Hematopoietic multipotent progenitor cell treated with erythropoietin and hydrocortisone succinate and interleukin-3 and kit ligand, for 4 days (in vitro differentiated cells): Measurements from ENCODE around the gene FXYD3.
A peak's percentile ranks its signal among the peaks of the same experiment; 100 is the strongest.
"Not testable (repeated sequence)": the region's sequence is repeated elsewhere in the genome, so short reads cannot be mapped to it uniquely, and the experiment has no call there.

Source experiments
- DNase-seq: peaks from one replicate; pipeline ENCODE4 v3.0.0-alpha.2; 2015

FXYD3 gene

DNA sequence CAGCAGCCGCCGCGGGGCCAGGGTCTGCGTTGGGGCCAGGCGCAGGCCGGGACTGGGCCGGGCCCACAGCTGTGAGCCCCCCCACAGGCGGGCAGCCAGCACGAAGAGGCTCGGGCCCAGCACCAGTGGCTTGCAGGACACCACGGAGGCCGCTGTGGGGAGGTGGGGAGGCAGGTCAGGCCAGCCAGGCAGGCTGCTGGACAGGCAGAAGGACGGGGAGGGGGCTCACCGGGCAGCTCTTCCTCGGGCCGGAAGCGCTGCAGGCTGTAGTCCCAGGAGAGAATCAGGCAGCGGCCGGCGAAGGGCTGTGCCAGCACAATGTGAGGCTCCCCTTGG, 11.0 kb downstream of the FXYD3 start:
- no peak for DNase-seq

DNA sequence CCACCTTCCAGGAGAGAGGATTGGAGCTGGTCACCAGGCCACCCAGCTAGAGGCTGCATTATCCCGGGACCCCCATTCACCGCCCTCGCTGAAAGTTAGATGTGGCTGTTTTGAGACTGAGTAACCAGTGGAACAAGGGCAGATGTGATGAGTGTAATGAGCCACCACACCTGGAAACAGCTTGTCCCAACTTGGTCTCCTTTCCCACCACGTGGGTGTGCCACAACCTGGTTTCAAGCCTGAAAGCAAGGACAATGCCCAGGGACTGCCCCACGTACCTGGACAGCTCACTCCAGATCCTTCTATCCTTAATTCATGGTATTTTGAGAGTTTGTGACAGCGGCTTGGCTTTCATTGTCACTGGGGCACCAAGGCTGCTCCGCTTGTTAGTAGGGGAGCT, 12.2 kb downstream of the FXYD3 start:
- DNase-seq = no peak

DNA sequence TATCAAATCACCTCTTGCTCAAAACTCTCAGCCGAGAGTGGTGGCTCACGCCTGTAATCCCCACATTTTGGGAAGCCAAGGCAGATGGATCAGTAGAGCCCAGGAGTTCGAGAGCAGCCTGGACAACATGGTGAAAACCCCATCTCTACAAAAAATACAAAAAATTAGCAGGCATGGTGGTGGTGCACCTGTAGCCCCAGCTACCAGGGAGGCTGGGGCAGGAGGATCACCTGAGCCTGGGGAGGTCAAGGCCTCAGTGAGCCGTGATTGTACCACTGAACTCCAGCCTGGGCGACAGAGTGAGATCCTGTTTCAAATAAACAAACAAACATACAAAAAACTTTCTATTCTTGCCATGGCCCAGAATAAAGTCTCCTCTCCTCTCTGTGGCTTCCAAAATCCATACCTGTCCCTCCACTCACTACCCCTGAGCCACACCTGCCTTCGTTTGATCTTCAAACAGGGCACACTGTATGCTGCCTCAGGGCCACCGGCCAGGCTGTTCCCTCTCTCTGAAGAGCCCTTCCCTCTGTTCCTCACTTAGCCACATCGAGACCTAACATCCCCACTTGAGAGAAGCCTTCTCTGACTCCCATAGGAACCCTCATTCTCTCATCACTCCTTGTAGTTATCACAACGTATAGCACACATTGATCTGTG, 12.9 kb downstream of the FXYD3 start:
- no peak for DNase-seq

DNA sequence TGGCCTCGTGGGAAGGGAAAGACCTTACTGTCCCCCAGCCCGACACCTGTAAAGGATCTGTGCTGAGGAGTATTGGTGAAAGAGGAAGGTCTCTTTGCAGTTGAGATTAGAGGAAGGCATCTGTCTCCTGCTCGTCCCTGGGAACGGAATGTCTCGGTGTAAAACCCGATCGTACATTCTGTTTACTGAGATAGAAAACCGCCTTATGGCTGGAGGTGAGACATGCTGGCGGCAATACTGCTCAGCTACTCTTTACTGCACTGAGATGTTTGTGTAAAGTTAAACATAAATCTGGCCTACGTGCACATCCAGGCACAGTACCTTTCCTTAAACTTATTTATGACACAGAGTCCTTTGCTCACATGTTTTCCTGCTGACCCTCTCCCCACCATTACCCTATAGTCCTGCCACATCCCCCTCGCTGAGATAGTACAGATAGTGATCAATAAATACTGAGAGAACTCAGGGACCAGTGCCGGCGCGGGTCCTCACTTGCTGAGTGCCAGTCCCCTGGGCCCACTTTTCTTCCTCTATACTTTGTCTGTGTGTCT, 14.2 kb downstream of the FXYD3 start:
- DNase-seq = not testable (repeated sequence)

DNA sequence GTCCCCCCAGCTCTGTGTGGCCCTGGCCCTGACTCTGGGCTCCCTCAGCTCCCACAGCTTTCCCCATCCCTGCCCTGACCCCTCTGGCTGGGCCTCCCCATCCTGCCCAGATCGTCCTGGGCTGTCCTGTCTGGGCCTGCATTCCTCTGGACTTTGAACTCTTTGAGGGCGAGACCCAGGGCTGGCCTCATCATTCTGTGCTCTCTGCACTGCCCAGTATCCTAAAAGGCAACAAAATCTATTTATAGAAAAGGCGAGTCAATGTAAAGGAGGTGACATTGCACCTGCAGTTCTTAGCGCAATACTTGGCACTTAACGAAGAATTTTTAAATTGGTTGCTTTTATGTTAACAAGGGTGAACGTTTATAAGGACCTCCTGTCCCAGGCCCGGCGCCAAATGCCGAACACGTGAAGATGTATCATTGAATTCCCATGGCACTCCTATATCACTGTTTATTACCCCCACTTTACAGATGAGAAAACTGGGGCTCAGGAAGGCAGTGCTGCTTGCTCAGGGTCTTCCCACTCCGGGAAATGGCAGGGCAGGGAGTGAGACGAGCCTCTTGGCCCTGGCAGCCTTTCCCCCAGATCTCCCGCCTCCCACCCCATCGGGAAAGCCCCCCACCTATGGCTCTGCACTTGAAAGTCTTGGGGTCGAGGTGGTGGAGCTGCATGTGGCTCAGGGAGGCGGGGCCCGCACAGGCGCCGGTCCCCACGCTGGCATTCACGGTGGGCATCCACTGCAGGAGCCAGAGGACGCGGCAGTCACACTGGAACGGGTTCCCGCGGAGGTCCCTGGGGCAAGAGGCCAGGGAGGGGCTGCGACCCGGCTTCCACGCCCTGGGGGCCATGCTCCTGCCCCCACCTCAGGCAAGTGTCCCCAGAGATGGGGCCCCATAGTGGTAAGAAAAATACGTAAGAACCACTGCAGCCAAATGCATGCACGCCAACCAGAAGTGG, 15.4 kb downstream of the FXYD3 start:
- DNase-seq = no peak

DNA sequence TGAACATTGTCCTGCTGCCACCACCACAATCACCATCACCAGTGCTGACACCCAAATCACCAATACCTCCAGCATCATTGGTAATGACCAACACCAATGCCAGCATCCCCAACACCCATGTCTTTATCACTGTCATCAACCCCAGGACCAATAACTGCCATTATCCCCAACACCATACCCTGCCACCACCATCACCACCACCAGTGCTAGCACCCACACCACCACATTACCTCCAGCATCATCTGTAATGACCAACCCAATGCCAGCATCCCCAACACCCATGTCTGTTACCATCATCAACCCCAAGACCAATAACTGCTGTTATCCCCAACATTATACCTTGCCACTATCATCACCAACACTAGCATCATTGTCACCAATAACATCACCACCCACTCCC, 16.6 kb downstream of the FXYD3 start:
- no peak for DNase-seq

DNA sequence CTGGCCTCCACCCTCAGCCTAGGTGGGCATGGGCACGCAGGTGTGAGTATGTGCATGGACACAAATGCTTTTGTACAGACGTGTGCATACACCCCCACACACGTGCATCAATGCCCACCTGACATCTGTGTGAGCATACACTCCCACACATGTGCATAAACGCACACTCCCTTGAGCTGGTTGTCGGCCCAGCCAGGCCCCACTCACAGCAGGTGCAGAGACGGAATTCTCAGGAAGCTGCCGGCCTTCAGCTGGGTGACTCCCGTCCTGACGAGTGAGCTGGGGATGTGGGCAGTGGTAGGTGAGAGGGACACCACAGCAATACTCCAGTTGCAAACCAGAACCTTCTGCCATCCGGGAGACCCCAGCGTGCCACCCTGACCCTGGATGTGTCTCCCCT, 18.2 kb downstream of the FXYD3 start:
- no peak for DNase-seq

DNA sequence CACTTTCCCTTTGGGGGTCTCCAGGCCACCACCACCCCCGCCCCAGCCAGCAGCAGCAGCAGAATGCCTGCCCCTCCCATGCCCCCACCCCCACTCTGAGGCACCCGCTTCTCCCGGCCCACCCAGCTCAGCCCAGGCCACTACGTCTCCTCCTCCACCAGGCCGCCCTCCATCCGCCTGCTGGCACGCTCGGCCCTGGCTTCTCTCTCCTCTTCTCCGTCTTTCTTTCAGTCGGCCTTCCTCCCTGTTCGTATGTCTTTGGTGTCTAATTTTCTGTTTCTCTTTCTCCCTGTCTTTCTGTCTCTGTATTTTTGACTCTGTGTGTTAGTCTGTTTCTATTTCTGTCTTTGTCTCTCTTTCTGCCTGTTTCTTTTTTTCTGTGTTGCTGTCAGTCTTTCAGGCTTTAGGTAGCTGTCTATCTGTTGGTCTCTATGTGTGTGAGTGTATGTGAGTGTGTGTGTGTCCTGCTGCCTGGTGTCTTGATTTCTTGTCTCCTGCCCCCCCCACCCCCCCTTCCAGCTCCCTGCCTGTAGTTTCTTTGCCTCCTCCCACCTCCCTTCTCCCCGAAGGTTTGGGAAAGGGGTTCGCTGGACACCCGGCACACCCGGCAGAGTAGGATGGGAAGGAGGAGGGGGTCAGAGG, 19.1 kb downstream of the FXYD3 start, which contains the start of gene LGI4:
TSS of gene LGI4 (minus strand) at position 459 of the 642 bp plus-strand sequence. CDS start at position 80, 379 bp downstream.
- DNase-seq = no peak

DNA sequence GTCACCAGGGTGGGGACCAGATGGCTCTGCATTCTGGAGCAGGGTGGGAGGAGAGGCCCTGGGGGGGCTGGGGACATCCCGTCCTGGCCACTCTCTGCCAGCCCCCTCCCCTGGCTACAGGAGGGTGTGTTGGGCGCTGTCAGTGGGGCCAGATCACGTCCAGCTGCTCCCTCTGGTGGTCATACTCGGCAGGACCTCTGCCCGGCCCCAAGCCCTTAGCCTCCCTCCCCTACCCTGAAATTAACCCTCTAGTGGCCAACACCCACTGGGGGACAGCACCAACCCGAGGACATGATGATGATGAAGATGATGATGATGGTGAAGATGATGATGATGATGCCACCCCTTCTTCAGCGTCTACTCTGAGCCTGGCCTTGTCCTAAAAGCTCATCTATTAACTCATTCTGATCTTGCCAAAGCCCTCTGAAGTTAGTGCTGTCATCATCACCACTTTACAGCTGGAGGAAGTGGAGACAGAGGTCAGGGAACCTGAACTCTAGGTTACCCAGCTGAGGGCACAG, 19.8 kb downstream of the FXYD3 start:
- peak; percentile 86 for DNase-seq

DNA sequence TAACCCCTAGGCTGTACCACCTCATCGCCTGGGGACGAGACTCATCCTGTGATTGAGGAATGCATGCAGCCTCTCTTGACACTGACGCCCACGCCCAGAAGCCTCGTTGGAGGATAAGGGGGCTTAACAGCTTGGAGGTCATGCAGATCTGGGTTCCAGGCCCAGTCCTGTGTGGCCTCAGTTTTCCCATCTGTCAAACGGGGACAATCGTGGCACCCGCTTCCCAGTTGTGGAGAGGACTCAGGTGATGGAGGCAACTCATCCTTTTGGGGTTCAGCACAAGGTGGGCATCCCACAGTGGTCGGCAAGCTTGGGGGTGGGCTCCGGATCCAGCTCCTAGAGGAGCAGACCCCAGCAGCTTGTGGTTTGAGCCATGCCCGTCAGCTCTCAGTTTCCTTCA, 20.6 kb downstream of the FXYD3 start:
- no peak for DNase-seq

DNA sequence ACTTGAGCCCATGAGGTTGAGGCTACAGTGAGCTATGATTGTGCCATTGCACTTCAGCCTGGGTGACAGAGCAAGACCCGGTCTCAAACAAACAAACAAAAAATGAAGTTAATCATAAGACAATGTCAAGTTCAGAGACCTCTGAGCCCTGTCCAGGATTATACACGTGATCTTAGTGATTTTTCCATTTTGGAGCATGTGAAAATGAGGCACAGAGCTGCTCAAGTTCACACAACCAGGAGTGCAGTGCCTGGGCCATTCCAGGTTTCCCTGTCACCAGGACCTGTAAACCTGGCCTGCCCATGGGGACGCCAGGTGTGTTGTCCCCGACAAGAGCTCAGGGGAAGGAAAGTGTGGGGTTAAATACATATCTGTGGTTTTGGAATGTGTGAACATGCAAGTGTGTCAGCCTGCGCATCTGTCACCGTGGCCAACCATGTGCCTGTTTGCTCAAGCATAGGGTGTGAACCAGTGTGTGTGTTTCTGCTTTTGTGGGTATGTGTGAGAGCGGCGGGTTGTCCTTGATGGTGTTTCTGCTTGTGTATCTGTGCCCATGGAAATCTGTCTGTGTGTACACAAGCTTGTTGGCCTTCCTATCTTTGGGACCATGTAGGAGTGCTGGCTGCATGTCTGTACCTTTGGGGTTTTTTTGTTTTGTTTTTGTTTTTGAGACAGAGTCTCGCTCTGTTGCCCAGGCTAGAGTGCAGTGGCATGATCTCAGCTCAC, 21.5 kb downstream of the FXYD3 start:
- DNase-seq = no peak

DNA sequence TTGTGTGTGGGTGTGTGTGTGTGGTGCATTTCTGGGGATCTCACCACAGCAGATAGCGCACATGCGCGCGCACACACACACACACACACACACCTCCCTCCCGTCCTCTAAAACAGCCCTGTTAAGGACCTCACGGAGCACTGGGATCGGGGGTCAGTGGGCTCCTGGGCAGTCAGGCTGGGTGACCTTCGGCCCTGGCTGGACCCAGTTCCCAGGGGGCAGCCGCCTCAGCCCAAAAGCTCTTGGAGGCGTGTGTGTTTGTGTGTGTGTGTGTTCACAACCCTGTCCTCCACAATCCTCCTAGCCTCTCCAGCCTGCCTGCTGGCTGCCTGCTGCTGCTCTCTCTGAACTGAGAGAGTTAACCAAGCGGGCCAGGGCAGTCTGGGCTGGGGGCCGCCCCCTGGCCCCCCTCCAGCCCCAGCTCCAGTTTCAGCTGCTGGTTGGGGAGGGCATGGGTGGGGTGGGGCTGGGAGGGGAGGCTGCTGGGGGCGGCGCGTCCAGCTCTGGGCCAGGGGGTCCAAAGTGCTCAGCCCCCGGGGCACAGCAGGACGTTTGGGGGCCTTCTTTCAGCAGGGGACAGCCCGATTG, 22.8 kb downstream of the FXYD3 start, which contains the start of gene FXYD1:
TSS of gene FXYD1 (plus strand) at position 520 of the 588 bp plus-strand sequence. CDS start 1,256 bp downstream, outside the sequence.
- no peak for DNase-seq

DNA sequence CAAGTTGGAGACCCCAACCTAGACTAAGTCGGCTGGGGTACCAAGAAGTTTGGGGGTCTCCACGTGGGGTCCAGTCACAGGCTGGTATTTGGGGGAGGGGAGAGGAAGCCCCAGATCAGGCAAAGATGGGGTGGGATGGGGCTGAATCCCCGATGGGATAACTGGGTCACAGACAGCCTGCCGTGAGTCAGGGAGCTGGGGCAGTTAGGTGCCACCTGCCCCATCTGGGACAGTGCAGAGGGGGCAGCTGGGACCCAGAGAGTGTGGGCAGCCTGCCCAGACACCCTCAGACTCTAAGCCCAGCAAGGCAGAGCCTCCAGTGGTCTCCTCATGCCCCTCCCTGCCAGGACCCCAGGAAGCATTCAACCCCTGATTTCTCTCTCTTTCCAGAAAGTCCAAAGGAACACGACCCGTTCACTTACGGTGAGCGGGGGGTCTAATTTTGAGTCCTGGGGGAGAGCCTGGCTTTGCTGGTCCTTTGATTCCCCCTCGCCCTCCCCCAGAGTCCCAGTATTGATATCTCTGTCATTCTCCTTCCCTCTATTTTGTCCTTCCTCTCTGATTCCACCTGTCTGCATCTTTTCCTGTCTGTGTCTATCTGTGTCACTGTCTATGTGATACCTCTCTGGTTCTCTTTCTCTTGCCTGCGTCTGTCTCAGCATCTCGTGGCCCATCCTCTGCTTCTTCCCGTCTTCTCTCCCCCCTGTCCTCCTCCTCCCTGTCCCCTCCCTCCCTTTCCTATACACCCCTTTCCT, 24.8 kb downstream of the FXYD3 start:
- DNase-seq = no peak

DNA sequence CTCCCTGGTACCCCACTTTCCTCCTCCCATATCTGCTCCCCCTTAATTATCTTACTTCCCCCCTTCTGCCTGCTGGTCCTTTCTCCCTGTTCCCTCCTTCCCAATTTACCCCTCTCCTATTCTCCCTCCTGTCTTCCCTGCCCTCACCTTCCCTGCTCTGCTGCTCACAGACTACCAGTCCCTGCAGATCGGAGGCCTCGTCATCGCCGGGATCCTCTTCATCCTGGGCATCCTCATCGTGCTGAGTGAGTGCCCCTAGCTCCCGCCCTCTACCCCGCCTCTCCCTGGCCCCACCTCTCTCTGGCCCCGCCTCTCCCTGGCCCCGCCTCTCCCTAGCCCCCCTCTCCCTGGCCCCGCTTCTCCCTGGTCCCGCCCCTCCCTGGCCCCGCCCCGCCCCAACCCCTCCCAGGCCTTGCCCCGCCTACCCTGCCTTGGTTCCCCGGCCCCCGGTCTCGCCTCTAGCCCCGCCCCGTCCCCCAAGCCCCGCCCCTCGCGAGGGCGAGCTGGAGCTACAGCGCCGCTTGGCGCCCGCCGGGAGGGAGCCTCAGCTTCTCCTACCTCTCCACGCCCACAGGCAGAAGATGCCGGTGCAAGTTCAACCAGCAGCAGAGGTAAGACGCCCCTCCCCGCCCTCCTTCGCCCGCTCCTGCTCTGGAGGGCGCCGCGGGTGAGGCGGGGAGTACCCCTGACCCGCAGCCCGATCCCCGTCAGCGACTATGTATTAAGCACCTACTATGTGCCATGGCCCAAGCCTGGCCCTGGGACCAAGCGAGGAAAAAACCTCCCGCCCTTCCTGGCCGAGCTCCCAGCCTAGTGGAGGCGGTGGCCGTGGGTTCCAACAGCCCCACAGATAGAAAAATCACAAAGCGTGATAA, 25.6 kb downstream of the FXYD3 start:
- DNase-seq = peak; percentile 96

DNA sequence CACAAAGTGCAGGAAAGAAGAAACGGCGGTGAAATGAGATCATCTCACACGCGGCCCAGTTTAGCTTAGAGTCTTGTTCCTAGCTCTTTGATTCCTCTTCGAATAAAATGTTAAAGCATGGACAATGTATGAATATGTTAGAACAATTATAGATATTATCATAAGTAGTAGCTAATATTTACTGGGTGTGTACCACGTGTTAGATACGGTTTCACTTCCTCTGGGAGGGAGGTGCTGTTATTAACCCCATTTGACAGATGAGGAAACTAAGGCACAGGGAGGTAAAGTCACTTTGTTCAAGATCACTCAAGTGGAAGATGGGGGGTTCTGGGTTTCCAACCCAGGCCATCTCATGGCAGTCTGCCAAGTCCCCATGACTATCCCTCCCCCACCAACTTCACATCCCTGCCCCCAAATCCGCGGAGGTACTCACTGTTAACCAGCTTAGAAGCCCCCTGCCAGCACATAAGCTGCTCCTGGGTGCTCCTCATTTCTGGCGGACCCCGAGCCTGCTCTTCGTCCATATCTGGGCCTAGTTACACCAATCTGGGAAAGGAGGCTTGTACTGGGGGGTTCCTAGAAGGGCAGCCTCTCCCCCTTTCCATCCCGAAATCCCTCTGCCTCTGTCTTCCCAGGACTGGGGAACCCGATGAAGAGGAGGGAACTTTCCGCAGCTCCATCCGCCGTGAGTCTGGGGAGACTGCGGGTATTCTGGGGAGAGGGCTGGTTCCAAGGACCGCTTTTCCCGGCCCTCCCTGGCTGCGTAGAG, 26.4 kb downstream of the FXYD3 start:
- peak; percentile 64 for DNase-seq

DNA sequence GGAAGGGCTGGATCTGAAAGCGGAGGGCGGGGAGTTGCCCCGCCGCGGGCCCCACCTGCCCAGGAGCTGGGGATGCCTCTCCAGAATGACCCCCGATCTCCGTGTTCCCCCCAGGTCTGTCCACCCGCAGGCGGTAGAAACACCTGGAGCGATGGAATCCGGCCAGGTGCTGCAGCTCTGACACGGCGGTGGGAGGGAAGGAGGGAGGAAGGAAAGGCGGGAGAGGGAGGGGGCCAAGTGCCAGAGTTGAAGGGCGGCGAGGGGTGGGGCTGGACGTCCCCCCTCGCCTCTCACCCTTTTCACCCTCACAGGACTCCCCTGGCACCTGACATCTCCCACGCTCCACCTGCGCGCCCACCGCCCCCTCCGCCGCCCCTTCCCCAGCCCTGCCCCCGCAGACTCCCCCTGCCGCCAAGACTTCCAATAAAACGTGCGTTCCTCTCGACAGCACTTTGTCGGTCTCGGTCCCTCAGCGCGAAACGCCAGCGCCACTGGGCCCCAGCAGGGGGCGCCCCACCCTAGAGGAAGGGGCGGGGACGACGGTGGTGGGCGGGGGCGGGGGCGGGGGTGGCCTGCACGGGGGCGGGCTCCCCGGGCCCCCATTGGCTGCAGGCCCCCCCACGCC, 27.1 kb downstream of the FXYD3 start:
- peak; percentile 81 for DNase-seq

DNA sequence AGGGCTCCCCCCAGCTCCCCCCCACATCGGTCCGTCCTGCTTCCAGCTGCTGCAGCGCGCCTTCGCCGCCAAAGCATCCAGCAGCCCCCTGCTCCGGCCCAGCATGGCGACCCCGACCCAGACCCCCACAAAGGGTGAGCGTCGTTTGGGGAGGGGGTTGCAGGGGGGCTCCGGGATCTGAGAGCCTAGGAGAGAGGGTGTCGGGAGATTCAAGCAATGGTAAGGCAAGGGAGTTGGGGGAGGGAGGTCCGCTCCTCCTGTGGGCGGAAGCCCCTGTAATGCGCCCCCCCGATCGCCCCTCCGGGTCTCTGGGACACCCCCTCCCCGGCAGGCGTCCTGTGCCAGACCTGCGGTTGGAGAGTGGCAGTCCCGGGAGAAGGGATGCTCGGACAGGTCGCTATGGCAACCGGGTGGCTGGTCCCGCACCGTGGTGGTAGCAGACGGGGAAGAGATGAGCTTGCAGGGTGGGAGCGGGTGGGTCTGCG, 27.6 kb downstream of the FXYD3 start, which contains the start of gene FXYD7:
TSS of gene FXYD7 (plus strand) at position 25 of the 485 bp plus-strand sequence. CDS start at position 104, 79 bp downstream.
- DNase-seq = no peak

DNA sequence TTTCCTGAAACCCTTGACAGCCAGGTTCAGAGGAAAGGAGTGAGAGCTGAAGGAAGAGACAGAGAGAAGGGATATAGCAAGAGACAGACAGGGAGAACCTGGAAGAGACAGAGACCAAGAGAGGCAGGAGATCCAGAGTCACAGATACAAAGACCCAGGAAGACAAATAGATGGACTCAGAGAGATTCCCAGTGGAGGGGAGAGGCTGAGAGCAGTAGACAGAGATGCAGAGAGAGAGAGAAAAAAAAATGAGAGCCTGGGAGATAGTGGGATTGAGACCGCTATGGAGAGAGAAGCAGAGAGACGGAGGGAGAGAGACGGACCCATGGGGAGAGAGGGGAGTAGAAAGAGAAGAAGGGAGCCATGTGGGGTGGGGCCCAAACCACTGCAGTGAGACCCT, 28.2 kb downstream of the FXYD3 start:
- DNase-seq = no peak

DNA sequence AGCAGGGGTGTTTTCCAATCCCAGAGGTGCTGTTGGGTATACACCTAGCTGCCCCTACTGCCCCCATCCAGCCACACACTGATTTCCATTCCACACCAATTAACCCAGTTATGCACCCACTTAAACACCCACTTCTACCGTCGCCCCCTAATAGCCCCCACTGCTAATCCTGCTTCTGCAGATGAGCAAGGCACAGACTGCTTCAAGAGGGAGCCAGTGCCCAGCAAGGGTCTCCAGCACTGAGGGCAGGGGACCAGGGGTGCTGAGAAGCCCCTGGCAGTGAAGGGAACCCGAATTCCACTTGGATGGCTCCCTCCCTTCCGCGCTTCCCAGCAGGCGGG, 28.6 kb downstream of the FXYD3 start:
- no peak for DNase-seq
